ENCODE measurements around the gene IDNK.

IDNK gene

GRCh38 chr9:83622433-83622938, 457 bp upstream of the IDNK start:
- DNase-seq (ENCODE audit: low read depth), result no peak
- peak overlapping the region; percentile 75 for H3K4me3 ChIP-seq (ENCODE audit: low read depth, low read length)
- TF ChIP-seq CTCF (conservative IDR thresholded peaks at IDR 0.05; ENCODE audit: low read depth, low read length), result no peak

GRCh38 chr9:83623679-83624076, 735 bp downstream of the IDNK start:
- DNase-seq (ENCODE audit: low read depth), result no peak
- peak overlapping the region; percentile 75 for H3K4me3 ChIP-seq (ENCODE audit: low read depth, low read length)

GRCh38 chr9:83625178-83625577, 2.2 kb downstream of the IDNK start:
- TF ChIP-seq CTCF (conservative IDR thresholded peaks at IDR 0.05; ENCODE audit: low read depth, low read length), result no peak
- H3K4me3 ChIP-seq (ENCODE audit: low read depth, low read length), result no peak overlapping the region
- no peak for DNase-seq (ENCODE audit: low read depth)

More at GRCh38 chr9:83623679-83624076, 735 bp downstream of the IDNK start:
- no peak for TF ChIP-seq CTCF (conservative IDR thresholded peaks at IDR 0.05; ENCODE audit: low read depth, low read length)

GRCh38 chr9:83628540-83628939, 5.6 kb downstream of the IDNK start:
- no peak for TF ChIP-seq CTCF (conservative IDR thresholded peaks at IDR 0.05; ENCODE audit: low read depth, low read length)
- no peak for DNase-seq (ENCODE audit: low read depth)
- no peak overlapping the region for H3K4me3 ChIP-seq (ENCODE audit: low read depth, low read length)

GRCh38 chr9:83629433-83630104, 6.6 kb downstream of the IDNK start:
- no peak for TF ChIP-seq CTCF (conservative IDR thresholded peaks at IDR 0.05; ENCODE audit: low read depth, low read length)
- H3K4me3 ChIP-seq (ENCODE audit: low read depth, low read length), result no peak overlapping the region
- no peak for DNase-seq (ENCODE audit: low read depth)

- H3K4me3 ChIP-seq (ENCODE audit: low read depth, low read length), result no peak overlapping the region
- no peak for TF ChIP-seq CTCF (conservative IDR thresholded peaks at IDR 0.05; ENCODE audit: low read depth, low read length)
- DNase-seq (ENCODE audit: low read depth), result peak; percentile 30
Measured at GRCh38 chr9:83630938-83631457, 8.1 kb downstream of the IDNK start.

- no peak for TF ChIP-seq CTCF (conservative IDR thresholded peaks at IDR 0.05; ENCODE audit: low read depth, low read length)
- no peak for DNase-seq (ENCODE audit: low read depth)
- H3K4me3 ChIP-seq (ENCODE audit: low read depth, low read length), result no peak overlapping the region
Measured at GRCh38 chr9:83633255-83633654, 10.3 kb downstream of the IDNK start.
